GM18526 (cell line): ENCODE measurements around the gene SLC11A2.

Source experiments
- POLR2A ChIP-seq: IDR thresholded peaks from 3 replicates; pipeline ENCODE4 v1.6.1; 2011; ENCODE audit not compliant: insufficient read length; ENCODE audit errors: extremely low read depth

The SLC11A2 gene

DNA sequence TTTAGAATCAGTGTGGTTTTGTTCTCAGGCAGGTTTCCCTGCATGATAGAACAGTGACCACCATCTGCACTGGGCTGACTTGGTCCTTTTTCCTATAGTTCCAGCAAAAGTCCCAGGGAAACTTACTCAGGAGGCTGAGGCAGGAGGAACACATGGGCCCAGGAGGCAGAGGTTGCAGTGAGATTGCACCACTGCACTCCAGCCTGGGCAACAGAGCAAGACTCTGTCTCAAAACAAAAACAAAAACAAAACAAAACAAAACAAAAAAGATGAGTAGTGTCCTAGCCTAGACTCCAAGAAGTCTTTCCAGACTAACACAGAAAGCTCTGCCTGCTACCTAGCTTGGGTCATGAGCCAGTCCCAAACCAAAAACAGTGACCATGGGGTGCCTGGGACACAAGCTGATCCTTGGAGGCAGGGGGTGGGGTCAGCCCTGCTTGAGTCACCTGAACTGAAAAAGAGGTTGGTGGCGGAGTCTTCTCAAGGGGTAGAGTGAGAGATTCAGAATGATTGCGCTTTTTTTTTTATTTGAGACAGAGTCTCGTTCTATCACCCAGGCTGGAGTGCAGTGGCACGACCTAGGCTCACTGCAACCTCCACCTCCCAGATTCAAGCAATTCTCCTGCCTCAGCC, 7.4 kb upstream of the SLC11A2 start:
- TF ChIP-seq POLR2A, result no peak

GRCh38 chr12:51033048-51033447, 6.9 kb upstream of the SLC11A2 start:
- no peak for TF ChIP-seq POLR2A

- no peak for TF ChIP-seq POLR2A
These were observed 2.6 kb upstream of the SLC11A2 start for GRCh38 chr12:51028813-51029150.

GRCh38 chr12:51028126-51028812, 2.1 kb upstream of the SLC11A2 start:
- no peak for TF ChIP-seq POLR2A

DNA sequence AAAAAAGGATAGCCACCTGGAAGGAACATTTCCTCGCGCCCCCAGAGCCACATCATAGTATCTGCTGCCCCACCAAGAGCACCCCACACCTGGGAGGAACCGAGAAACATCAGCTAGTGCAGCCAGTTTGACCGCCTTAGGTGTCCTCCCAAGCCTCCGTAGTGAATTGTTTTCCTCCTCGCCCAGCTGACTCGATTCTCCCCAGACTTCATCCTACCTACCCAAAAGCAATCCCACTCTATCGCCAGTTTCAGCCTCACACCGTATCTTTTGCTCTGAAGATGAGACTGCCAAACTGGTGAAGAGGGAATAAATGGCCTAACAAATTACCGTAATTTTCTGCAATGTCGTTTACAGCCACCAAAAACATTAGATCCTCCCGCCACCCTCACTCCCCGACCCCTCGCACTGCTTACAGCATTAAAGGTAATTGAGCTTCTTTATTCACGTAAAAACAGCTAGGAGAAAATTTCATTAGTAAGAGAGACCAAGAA, 1.2 kb upstream of the SLC11A2 start:
- no peak for TF ChIP-seq POLR2A

GRCh38 chr12:51025338-51025835, 797 bp downstream of the SLC11A2 start:
- TF ChIP-seq POLR2A, result no peak

GRCh38 chr12:51023625-51024382, 2.4 kb downstream of the SLC11A2 start:
- no peak for TF ChIP-seq POLR2A

DNA sequence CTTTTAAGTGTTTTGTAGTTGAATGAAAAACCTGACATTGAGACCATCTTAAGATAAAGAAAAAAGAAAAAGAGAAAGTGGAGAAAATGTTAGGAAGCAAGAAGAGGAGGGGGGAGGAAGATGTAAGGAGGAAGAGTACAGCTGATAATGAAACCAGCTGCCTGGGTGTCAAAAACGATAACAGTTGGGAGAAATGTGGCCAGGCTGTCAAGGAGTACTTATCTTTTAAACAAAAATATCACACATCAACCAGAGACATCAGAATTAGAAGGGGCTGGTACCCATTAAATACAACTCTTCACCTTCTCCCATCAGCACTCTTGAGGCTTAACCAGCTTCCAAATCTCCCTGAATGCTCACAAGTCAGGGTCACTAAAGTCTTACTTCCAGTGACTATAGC, 4.5 kb downstream of the SLC11A2 start:
- no peak for TF ChIP-seq POLR2A

- TF ChIP-seq POLR2A, result no peak
These were observed 5.6 kb downstream of the SLC11A2 start for GRCh38 chr12:51020448-51021182.

GRCh38 chr12:51019927-51020326, 6.3 kb downstream of the SLC11A2 start:
- no peak for TF ChIP-seq POLR2A

GRCh38 chr12:51018956-51019355, 7.2 kb downstream of the SLC11A2 start:
- TF ChIP-seq POLR2A, result no peak

- TF ChIP-seq POLR2A, result no peak
These were observed 8.7 kb downstream of the SLC11A2 start for GRCh38 chr12:51017452-51017851.

- no peak for TF ChIP-seq POLR2A
These were observed 12.7 kb downstream of the SLC11A2 start for GRCh38 chr12:51013441-51013840.

GRCh38 chr12:51012570-51013236, 13.5 kb downstream of the SLC11A2 start:
- TF ChIP-seq POLR2A, result no peak

GRCh38 chr12:51011955-51012354, 14.2 kb downstream of the SLC11A2 start:
- no peak for TF ChIP-seq POLR2A

DNA sequence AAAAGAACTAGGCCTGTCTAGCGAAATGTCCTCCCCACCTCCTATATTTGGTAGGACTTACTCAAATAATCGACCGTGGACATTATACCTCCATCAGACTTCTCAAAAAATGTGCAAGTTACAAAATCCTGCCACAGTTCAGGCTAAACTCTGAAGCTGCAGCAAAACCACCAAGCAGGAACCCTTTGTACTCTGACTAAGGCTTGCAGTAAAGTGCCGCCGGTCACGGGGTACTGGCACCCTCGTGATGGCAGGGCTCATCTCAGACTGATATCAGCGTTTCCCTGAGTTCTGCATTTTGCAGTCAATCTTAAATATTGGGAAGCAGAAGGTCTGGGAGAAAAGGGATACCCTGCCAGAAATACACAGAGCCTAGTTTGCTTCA, 17.1 kb downstream of the SLC11A2 start:
- TF ChIP-seq POLR2A, result no peak
